CD4-positive, alpha-beta T cell (primary cell): ENCODE measurements around the gene RABIF. TPM values are rescaled to one million over a fixed set of nuclear protein-coding genes. Genes with fewer than 3 reads are reported as not detected.

ENCODE experiments used
- ATAC-seq: fragments of 200-7000 bp; cut with Tn5 transposase; one replicate; pipeline ENCODE4 v1.10.0; 2022; ENCODE audit warnings: mild to moderate bottlenecking; ENCODE audit not compliant: poor library complexity
- CTCF ChIA-PET: fragments of 350-600 bp; sonication (Branson Sonifier 250); formaldehyde crosslinking; loops from one replicate; lab custom pipeline; 2021; ENCODE audit warnings: antibody characterized with exemption, inconsistent platforms; lab: Charles Lee
- POLR2A ChIA-PET: fragments of 350-600 bp; sonication (Branson Sonifier 250); formaldehyde crosslinking; loops from one replicate; lab custom pipeline; 2021; ENCODE audit warnings: antibody characterized with exemption, inconsistent platforms; lab: Charles Lee
- DNase-seq, 14 experiments: peaks; one replicate each; pipeline ENCODE4 v3.0.0-alpha.2; 2013 to 2020; ENCODE audit warnings: mixed read lengths in 2 of 14
- H3K27ac ChIP-seq, 2 donors: one replicate each; pipeline versions ENCODE4 v1.5.1 to v1.7.0; 2013; ENCODE audit warnings: low read length in 2 of 2, low read depth in 1 of 2, mild to moderate bottlenecking in 1 of 2
- H3K27me3 ChIP-seq, 2 experiments: 1 replicate in 1 of 2; 2 replicates in 1 of 2; pipeline versions ENCODE4 v1.6.1 to v1.7.0; 2013; ENCODE audit warnings: low read length in 2 of 2, control low read depth in 1 of 2, mild to moderate bottlenecking in 1 of 2, moderate library complexity in 1 of 2; ENCODE audit not compliant: insufficient read depth in 2 of 2, control insufficient read depth in 1 of 2
- H3K36me3 ChIP-seq: one replicate; pipeline ENCODE4 v1.6.1; 2013; ENCODE audit warnings: low read length, control low read depth; ENCODE audit not compliant: insufficient read depth
- H3K4me1 ChIP-seq: one replicate; pipeline ENCODE4 v1.6.1; 2013; ENCODE audit warnings: low read length, control low read depth; ENCODE audit not compliant: insufficient read depth
- H3K4me3 ChIP-seq: one replicate; pipeline ENCODE4 v1.5.1; 2013; ENCODE audit warnings: mild to moderate bottlenecking, low read length, moderate library complexity
- H3K9me3 ChIP-seq, 2 experiments: 1 replicate in 1 of 2; 2 replicates in 1 of 2; pipeline versions ENCODE4 v1.6.1 to v1.7.0; 2013; ENCODE audit warnings: low read length in 2 of 2, mild to moderate bottlenecking in 2 of 2, control low read depth in 1 of 2, moderate library complexity in 1 of 2; ENCODE audit not compliant: control insufficient read depth in 1 of 2, insufficient read depth in 1 of 2
- H3K27ac Mint-ChIP-seq: one replicate; pipeline ENCODE4 v1.8.0; 2020; ENCODE audit warnings: mixed read lengths
- H3K27me3 Mint-ChIP-seq: one replicate; pipeline ENCODE4 v1.8.0; 2021; ENCODE audit warnings: mixed read lengths
- H3K36me3 Mint-ChIP-seq: one replicate; pipeline ENCODE4 v1.8.0; 2021; ENCODE audit warnings: low read depth, mixed read lengths
- H3K4me1 Mint-ChIP-seq: one replicate; pipeline ENCODE4 v1.8.0; 2021; ENCODE audit warnings: low read depth, mixed read lengths
- H3K4me3 Mint-ChIP-seq: one replicate; pipeline ENCODE4 v1.8.0; 2020; ENCODE audit warnings: mild to moderate bottlenecking, mixed read lengths
- H3K9me3 Mint-ChIP-seq: one replicate; pipeline ENCODE4 v1.8.0; 2020; ENCODE audit warnings: mixed read lengths
- CTCF ChIP-seq: fragments of 200-600 bp; IDR thresholded peaks from one replicate; pipeline ENCODE4 v1.8.0; 2022; ENCODE audit warnings: antibody characterized with exemption, mild to moderate bottlenecking
- intact Hi-C, 2 experiments: fragments of 100-400 bp; cut with DNase I in 1 of 2; cut with micrococcal nuclease in 1 of 2; formaldehyde crosslinking; loops; one replicate each; pipeline versions ENCODE4 v1.15.1 to v1.9.0; 2023 to 2025; cut with DNase I, micrococcal nuclease
- total RNA-seq, 174 experiments: library from RNA in 2 of 174; stranded (reverse) in 2 of 174; gene quantifications; one replicate each; pipeline ENCODE4 v1.2.3 and lab custom pipeline; 2021 to 2026

RABIF gene
- total RNA-seq, 2 experiments from 2014 or later, result 9.1 to 9.2 TPM

- intact Hi-C loops, result no loop called here
- no peak for ATAC-seq
- Histone ChIP-seq H3K27me3 (no peaks in the 10 kb centered on the region), H3K36me3 (peaks cover 4% of the 10 kb centered on the region), H3K4me3 (no peak overlapping the region), H3K4me1 (no peaks in the 10 kb centered on the region), H3K27ac (no peak overlapping the region), H3K9me3 (no peaks in the 10 kb centered on the region)
- ChIA-PET POLR2A (no interaction called here), CTCF (no interaction called here)
- no peak for DNase-seq
- H3K4me3 Mint-ChIP-seq, result no peak overlapping the region
- peaks cover 26% of the 10 kb centered on the region for H3K27me3 Mint-ChIP-seq
- TF ChIP-seq CTCF, result no peak
- H3K4me1 Mint-ChIP-seq, result no peaks in the 10 kb centered on the region
- peaks cover 4% of the 10 kb centered on the region for H3K9me3 Mint-ChIP-seq
- no peak overlapping the region for H3K27ac Mint-ChIP-seq
- H3K36me3 Mint-ChIP-seq, result peaks cover 16% of the 10 kb centered on the region
Observed at GRCh38 chr1:202935844-202936243, 46.9 kb upstream of the RABIF start.

- Histone ChIP-seq H3K27ac (no peak overlapping the region), H3K4me3 (no peak overlapping the region), H3K27me3 (no peaks in the 10 kb centered on the region), H3K4me1 (no peaks in the 10 kb centered on the region), H3K36me3 (no peaks in the 10 kb centered on the region), H3K9me3 (no peaks in the 10 kb centered on the region)
- Mint-ChIP-seq H3K4me1 (no peaks in the 10 kb centered on the region), H3K27me3 (peaks cover 26% of the 10 kb centered on the region), H3K36me3 (peaks cover 8% of the 10 kb centered on the region), H3K4me3 (no peak overlapping the region), H3K27ac (no peak overlapping the region), H3K9me3 (peaks cover 4% of the 10 kb centered on the region)
- CTCF ChIA-PET, result no interaction called here
- POLR2A ChIA-PET, result no interaction called here
- DNase-seq, result no peak
- no peak for TF ChIP-seq CTCF
- intact Hi-C loops, result no loop called here
- no peak for ATAC-seq
Observed at GRCh38 chr1:202934755-202935154, 45.8 kb upstream of the RABIF start.

GRCh38 chr1:202932476-202932875 lies 43.5 kb upstream of the RABIF start:
- Mint-ChIP-seq H3K27me3 (peaks cover 26% of the 10 kb centered on the region), H3K4me1 (peaks cover 4% of the 10 kb centered on the region)
- POLR2A ChIA-PET, result interaction anchor here (0.7 kb wide), 1 partner anchor 22 kb away, joined by 3 read pairs; no protein-coding TSS in a partner anchor

More at GRCh38 chr1:202932476-202932875, 43.5 kb upstream of the RABIF start:
- intact Hi-C loops, result no loop called here
- Histone ChIP-seq H3K27me3 (no peaks in the 10 kb centered on the region), H3K9me3 (no peaks in the 10 kb centered on the region), H3K36me3 (no peaks in the 10 kb centered on the region), H3K4me3 (no peak overlapping the region), H3K27ac (no peak overlapping the region), H3K4me1 (peaks cover 3% of the 10 kb centered on the region)
- CTCF ChIA-PET, result no interaction called here
- no peak for TF ChIP-seq CTCF
- no peak for DNase-seq
- no peak for ATAC-seq
- Mint-ChIP-seq H3K4me3 (no peak overlapping the region), H3K9me3 (peaks cover 4% of the 10 kb centered on the region), H3K27ac (no peak overlapping the region), H3K36me3 (peaks cover 4% of the 10 kb centered on the region)
